Measurements from ENCODE around the gene RNASE11.
"Not testable (repeated sequence)": the region's sequence is repeated elsewhere in the genome, so short reads cannot be mapped to it uniquely, and the experiment has no call there.

RNASE11 gene

DNA sequence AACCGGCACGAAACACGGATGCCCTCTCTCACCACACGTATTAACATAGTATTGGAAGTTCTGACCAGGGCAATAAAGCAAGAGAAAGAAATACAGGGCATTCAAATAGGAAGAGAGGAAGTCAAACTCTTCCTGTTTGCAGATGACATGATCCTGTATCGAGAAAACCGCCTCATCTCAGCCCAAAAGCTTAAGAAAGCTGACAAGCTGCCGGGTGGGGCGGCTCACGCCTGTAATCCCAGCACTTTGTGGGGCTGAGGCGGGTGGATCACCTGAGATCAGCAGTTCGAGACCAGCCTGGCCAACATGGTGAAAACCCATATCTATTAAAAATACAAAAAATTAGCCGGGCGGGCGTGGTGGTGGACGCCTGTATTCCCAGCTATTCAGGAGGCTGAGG is 36.0 kb upstream of the RNASE11 start:
- TF ChIP-seq, protein P1, sequence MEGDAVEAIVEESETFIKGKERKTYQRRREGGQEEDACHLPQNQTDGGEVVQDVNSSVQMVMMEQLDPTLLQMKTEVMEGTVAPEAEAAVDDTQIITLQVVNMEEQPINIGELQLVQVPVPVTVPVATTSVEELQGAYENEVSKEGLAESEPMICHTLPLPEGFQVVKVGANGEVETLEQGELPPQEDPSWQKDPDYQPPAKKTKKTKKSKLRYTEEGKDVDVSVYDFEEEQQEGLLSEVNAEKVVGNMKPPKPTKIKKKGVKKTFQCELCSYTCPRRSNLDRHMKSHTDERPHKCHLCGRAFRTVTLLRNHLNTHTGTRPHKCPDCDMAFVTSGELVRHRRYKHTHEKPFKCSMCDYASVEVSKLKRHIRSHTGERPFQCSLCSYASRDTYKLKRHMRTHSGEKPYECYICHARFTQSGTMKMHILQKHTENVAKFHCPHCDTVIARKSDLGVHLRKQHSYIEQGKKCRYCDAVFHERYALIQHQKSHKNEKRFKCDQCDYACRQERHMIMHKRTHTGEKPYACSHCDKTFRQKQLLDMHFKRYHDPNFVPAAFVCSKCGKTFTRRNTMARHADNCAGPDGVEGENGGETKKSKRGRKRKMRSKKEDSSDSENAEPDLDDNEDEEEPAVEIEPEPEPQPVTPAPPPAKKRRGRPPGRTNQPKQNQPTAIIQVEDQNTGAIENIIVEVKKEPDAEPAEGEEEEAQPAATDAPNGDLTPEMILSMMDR (IDR thresholded peaks at IDR 0.05; ENCODE audit: insufficient read depth, low read length, missing control alignments): no peak
- DNase-seq (ENCODE audit: low read depth, low spot score): no peak
- ChIA-PET CTCF (interaction anchor here (3.0 to 3.9 kb wide), 2 partner anchors 11 to 14 kb away, joined by 13 to 15 read pairs; no protein-coding TSS in a partner anchor), POLR2A (no interaction called here)
- H3K4me3 ChIP-seq (ENCODE audit: low read depth, low read length): no peak overlapping the region

- peak overlapping the region; percentile 3; the same call in 1 of the 2 replicates for H3K4me3 ChIP-seq (ENCODE audit: low read depth, low read length)
- CTCF ChIA-PET: interaction anchor here (1.4 to 3.9 kb wide), 3 partner anchors 10 to 68 kb away, joined by 5 to 15 read pairs (median 13); no protein-coding TSS in a partner anchor
- TF ChIP-seq, protein P1 (IDR thresholded peaks at IDR 0.05; ENCODE audit: insufficient read depth, low read length, missing control alignments): no peak
- POLR2A ChIA-PET: interaction anchor here (1.1 kb wide), 1 partner anchor 10 kb away, joined by 3 read pairs; no protein-coding TSS in a partner anchor
- no peak for DNase-seq (ENCODE audit: low read depth, low spot score)
Measured at GRCh38 chr14:20622816-20623291, 35.1 kb upstream of the RNASE11 start.

DNA sequence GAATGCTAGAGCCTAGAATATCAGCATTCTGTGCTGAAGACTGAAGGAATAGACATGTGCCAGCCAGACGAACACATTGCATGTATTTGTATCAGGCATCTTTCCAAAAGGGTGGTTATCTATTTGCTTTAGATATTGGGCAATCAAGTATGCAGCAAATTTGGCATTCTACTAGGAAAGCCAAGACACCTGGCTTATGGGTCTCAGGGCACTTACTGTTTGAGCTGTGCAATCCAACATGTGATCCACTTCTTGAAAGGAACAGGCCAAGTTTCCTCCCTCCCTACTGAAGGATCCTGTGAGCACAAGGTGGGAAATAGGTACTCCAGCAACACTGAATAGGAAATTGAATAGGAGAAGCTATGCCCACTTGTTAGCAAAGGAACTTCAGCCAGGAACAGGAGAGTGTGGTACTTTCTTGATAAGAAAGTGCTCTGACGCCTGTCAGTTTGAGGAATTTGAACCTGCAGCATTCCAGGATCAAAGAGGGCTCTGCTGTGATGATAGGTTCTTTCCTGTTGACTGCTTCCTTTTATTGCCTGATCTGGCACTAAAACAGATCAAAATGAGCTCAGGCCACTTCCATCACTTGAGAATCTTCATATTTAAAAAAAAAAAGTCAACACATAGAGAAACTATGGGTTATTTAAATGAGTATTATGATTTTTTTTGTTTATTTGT is 33.1 kb upstream of the RNASE11 start:
- TF ChIP-seq, protein P1 (IDR thresholded peaks at IDR 0.05; ENCODE audit: insufficient read depth, low read length, missing control alignments): no peak
- H3K4me3 ChIP-seq (ENCODE audit: low read depth, low read length): no peak overlapping the region
- POLR2A ChIA-PET: no interaction called here
- no peak for DNase-seq (ENCODE audit: low read depth, low spot score)
- CTCF ChIA-PET: interaction anchor here (3.9 kb wide), 1 partner anchor 11 kb away, joined by 15 read pairs; no protein-coding TSS in a partner anchor

- POLR2A ChIA-PET; DNase-seq (ENCODE audit: low read depth, low spot score); H3K4me3 ChIP-seq (ENCODE audit: low read depth, low read length): not testable (repeated sequence)
- CTCF ChIA-PET: interaction anchor here (1.1 to 1.4 kb wide), 2 partner anchors 72 to 204 kb away, joined by 3 read pairs; no protein-coding TSS in a partner anchor
Measured at GRCh38 chr14:20619688-20620087, 31.9 kb upstream of the RNASE11 start.

DNA sequence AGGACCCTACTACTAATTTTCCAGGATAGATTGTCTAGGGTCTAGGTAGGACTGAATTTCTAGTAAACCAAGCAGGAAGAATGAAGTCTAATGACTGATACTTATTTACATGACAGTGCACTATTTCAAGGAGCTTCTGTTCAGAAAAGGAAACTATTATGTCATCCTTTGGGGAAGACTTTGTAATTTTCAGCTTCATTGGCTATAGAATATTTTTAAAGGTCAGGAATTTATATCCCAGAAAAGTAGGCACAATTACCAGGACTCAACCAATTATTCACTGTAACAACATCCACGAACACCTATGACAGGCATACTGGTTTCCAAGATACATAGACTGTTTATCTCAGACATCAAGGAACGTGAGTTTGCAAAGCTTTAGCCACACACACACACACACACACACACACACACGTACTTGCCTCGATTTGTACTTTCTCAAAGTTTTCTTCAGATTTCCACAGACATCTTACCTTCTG is 30.5 kb upstream of the RNASE11 start:
- TF ChIP-seq, protein P1 (IDR thresholded peaks at IDR 0.05; ENCODE audit: insufficient read depth, low read length, missing control alignments): no peak
- H3K4me3 ChIP-seq (ENCODE audit: low read depth, low read length): no peak overlapping the region
- POLR2A ChIA-PET: no interaction called here
- DNase-seq (ENCODE audit: low read depth, low spot score): no peak
- CTCF ChIA-PET: no interaction called here

GRCh38 chr14:20617138-20618003 is 29.6 kb upstream of the RNASE11 start:
- TF ChIP-seq, protein P1 (IDR thresholded peaks at IDR 0.05; ENCODE audit: insufficient read depth, low read length, missing control alignments): no peak
- no peak overlapping the region for H3K4me3 ChIP-seq (ENCODE audit: low read depth, low read length)
- no peak for DNase-seq (ENCODE audit: low read depth, low spot score)
- POLR2A ChIA-PET: no interaction called here
- CTCF ChIA-PET: no interaction called here

All from AG04449 (cell line).